ENCODE results near the gene R3HCC1L. TPM values are rescaled to one million over a fixed set of nuclear protein-coding genes. Genes with fewer than 3 reads are reported as not detected.
"Not testable (repeated sequence)": the region's sequence is repeated elsewhere in the genome, so short reads cannot be mapped to it uniquely, and the experiment has no call there.

Gene R3HCC1L
- polyA plus RNA-seq, 6 donors from 2014 or later = 7.5 to 21.6 (median 14.0) TPM

GRCh38 chr10:98138031-98138430 lies 3.6 kb downstream of the R3HCC1L start:
- Mint-ChIP-seq H3K4me3 (peak overlapping the region in 1 of 8 donors; percentile 67), H3K4me1 (peaks cover 42 to 75% (median 60%) of the 10 kb centered on the region in 3 donors), H3K27ac (no peak overlapping the region), H3K9me3 (peaks cover 0 to 7% (median 1%) of the 10 kb centered on the region in 7 donors), H3K27me3 (no peaks in the 10 kb centered on the region), H3K36me3 (no peaks in the 10 kb centered on the region)
- DNase-seq (no peak), ATAC-seq (ENCODE audit: low read depth in 2 of 2) (no peak)

- Mint-ChIP-seq H3K27me3 (no peaks in the 10 kb centered on the region), H3K4me3 (no peak overlapping the region), H3K27ac (peak overlapping the region in 1 of 6 donors; percentile 18), H3K9me3 (peaks cover 0 to under 1% (median 0%) of the 10 kb centered on the region in 7 donors), H3K4me1 (peaks cover 29 to 66% (median 52%) of the 10 kb centered on the region in 3 donors), H3K36me3 (no peaks in the 10 kb centered on the region)
- ATAC-seq (ENCODE audit: low read depth in 2 of 2) (no peak), DNase-seq (no peak)
Observed at GRCh38 chr10:98139431-98139830, 5.0 kb downstream of the R3HCC1L start.

- Mint-ChIP-seq H3K4me1 (peaks cover 29 to 56% (median 46%) of the 10 kb centered on the region in 3 donors), H3K9me3 (peaks cover 0 to 6% (median 4%) of the 10 kb centered on the region in 7 donors), H3K36me3 (peaks cover 1 to 4% of the 10 kb centered on the region in 2 donors), H3K27me3 (no peaks in the 10 kb centered on the region), H3K4me3 (no peak overlapping the region), H3K27ac (peak overlapping the region in 3 of 6 donors; percentile 20 to 80 (median 28))
- ATAC-seq (ENCODE audit: low read depth in 2 of 2) (no peak), DNase-seq (no peak)
Observed at GRCh38 chr10:98141484-98142073, 7.1 kb downstream of the R3HCC1L start.

- peaks cover 31 to 53% (median 53%) of the 10 kb centered on the region in 3 donors for H3K4me1 Mint-ChIP-seq
- DNase-seq (no peak), ATAC-seq (ENCODE audit: low read depth in 2 of 2) (no peak)
- no peaks in the 10 kb centered on the region for H3K27me3 Mint-ChIP-seq
- no peak overlapping the region for H3K4me3 Mint-ChIP-seq
- peaks cover 16 to 39% (median 29%) of the 10 kb centered on the region in 7 donors for H3K9me3 Mint-ChIP-seq
- H3K36me3 Mint-ChIP-seq = peaks cover 30 to 36% of the 10 kb centered on the region in 2 donors
- peak overlapping the region in 1 of 6 donors; percentile 1 for H3K27ac Mint-ChIP-seq
Observed at GRCh38 chr10:98144985-98145384, 10.5 kb downstream of the R3HCC1L start.

GRCh38 chr10:98149858-98150257 lies 15.4 kb downstream of the R3HCC1L start:
- Mint-ChIP-seq H3K36me3 (peaks cover 49 to 63% of the 10 kb centered on the region in 2 donors), H3K27ac (peak overlapping the region in 1 of 6 donors; percentile 33), H3K9me3 (peaks cover 23 to 56% (median 40%) of the 10 kb centered on the region in 7 donors), H3K27me3 (no peaks in the 10 kb centered on the region), H3K4me3 (no peak overlapping the region), H3K4me1 (peaks cover 33 to 38% (median 34%) of the 10 kb centered on the region in 3 donors)
- DNase-seq (no peak), ATAC-seq (ENCODE audit: low read depth in 2 of 2) (no peak)

GRCh38 chr10:98150544-98150943 lies 16.1 kb downstream of the R3HCC1L start:
- Mint-ChIP-seq H3K36me3 (peaks cover 49 to 63% of the 10 kb centered on the region in 2 donors), H3K27ac (peak overlapping the region in 1 of 6 donors; percentile 65), H3K27me3 (no peaks in the 10 kb centered on the region), H3K9me3 (peaks cover 23 to 56% (median 37%) of the 10 kb centered on the region in 7 donors), H3K4me1 (peaks cover 30 to 38% (median 31%) of the 10 kb centered on the region in 3 donors), H3K4me3 (peak overlapping the region in 1 of 8 donors; percentile 2)
- ATAC-seq (ENCODE audit: low read depth in 2 of 2) (no peak), DNase-seq (no peak)

GRCh38 chr10:98152778-98153177 lies 18.3 kb downstream of the R3HCC1L start:
- H3K4me1 Mint-ChIP-seq = peaks cover 24 to 35% (median 27%) of the 10 kb centered on the region in 3 donors
- not testable (repeated sequence) for DNase-seq; ATAC-seq (ENCODE audit: low read depth in 2 of 2); H3K27ac Mint-ChIP-seq; H3K27me3 Mint-ChIP-seq; H3K4me3 Mint-ChIP-seq
- peaks cover 54 to 63% of the 10 kb centered on the region in 2 donors for H3K36me3 Mint-ChIP-seq
- peaks cover 18 to 39% (median 25%) of the 10 kb centered on the region in 7 donors for H3K9me3 Mint-ChIP-seq

GRCh38 chr10:98153213-98153958 lies 18.9 kb downstream of the R3HCC1L start:
- not testable (repeated sequence) for H3K4me3 Mint-ChIP-seq; H3K27ac Mint-ChIP-seq; H3K27me3 Mint-ChIP-seq; ATAC-seq (ENCODE audit: low read depth in 2 of 2); DNase-seq
- Mint-ChIP-seq H3K4me1 (peaks cover 24 to 35% (median 27%) of the 10 kb centered on the region in 3 donors), H3K36me3 (peaks cover 51 to 57% of the 10 kb centered on the region in 2 donors), H3K9me3 (peaks cover 18 to 33% (median 25%) of the 10 kb centered on the region in 7 donors)

- DNase-seq (no peak), ATAC-seq (ENCODE audit: low read depth in 2 of 2) (no peak)
- no peak overlapping the region for H3K4me3 Mint-ChIP-seq
- peaks cover 14 to 27% (median 20%) of the 10 kb centered on the region in 7 donors for H3K9me3 Mint-ChIP-seq
- no peak overlapping the region for H3K27ac Mint-ChIP-seq
- H3K4me1 Mint-ChIP-seq = peaks cover 24 to 29% (median 26%) of the 10 kb centered on the region in 3 donors
- H3K27me3 Mint-ChIP-seq = no peaks in the 10 kb centered on the region
- peaks cover 44 to 51% of the 10 kb centered on the region in 2 donors for H3K36me3 Mint-ChIP-seq
Observed at GRCh38 chr10:98154076-98154475, 19.6 kb downstream of the R3HCC1L start.

GRCh38 chr10:98158576-98158975 lies 24.1 kb downstream of the R3HCC1L start:
- peaks cover 17 to 33% of the 10 kb centered on the region in 2 donors for H3K36me3 Mint-ChIP-seq
- peaks cover 10 to 28% (median 14%) of the 10 kb centered on the region in 3 donors for H3K4me1 Mint-ChIP-seq
- H3K4me3 Mint-ChIP-seq = no peak overlapping the region
- no peak for DNase-seq
- ATAC-seq (ENCODE audit: low read depth in 2 of 2) = no peak
- H3K27ac Mint-ChIP-seq = peak overlapping the region in 1 of 6 donors; percentile 15
- no peaks in the 10 kb centered on the region for H3K9me3 Mint-ChIP-seq
- no peaks in the 10 kb centered on the region for H3K27me3 Mint-ChIP-seq

- Mint-ChIP-seq H3K27me3 (no peaks in the 10 kb centered on the region), H3K4me1 (peaks cover 27 to 34% (median 28%) of the 10 kb centered on the region in 3 donors), H3K9me3 (no peaks in the 10 kb centered on the region), H3K27ac (no peak overlapping the region), H3K36me3 (peaks cover 28 to 33% of the 10 kb centered on the region in 2 donors), H3K4me3 (no peak overlapping the region)
- DNase-seq (no peak), ATAC-seq (ENCODE audit: low read depth in 2 of 2) (no peak)
Observed at GRCh38 chr10:98163941-98164340, 29.5 kb downstream of the R3HCC1L start.

GRCh38 chr10:98167191-98167590 lies 32.7 kb downstream of the R3HCC1L start:
- H3K27ac Mint-ChIP-seq = no peak overlapping the region
- peak overlapping the region in 1 of 8 donors; percentile 64 for H3K4me3 Mint-ChIP-seq
- H3K36me3 Mint-ChIP-seq = peaks cover 32 to 33% of the 10 kb centered on the region in 2 donors
- DNase-seq (no peak), ATAC-seq (ENCODE audit: low read depth in 2 of 2) (no peak)
- H3K9me3 Mint-ChIP-seq = no peaks in the 10 kb centered on the region
- H3K4me1 Mint-ChIP-seq = peaks cover 33 to 41% (median 36%) of the 10 kb centered on the region in 3 donors
- H3K27me3 Mint-ChIP-seq = no peaks in the 10 kb centered on the region

- Mint-ChIP-seq H3K27me3 (no peaks in the 10 kb centered on the region), H3K4me1 (peaks cover 33 to 41% (median 36%) of the 10 kb centered on the region in 3 donors), H3K4me3 (peak overlapping the region in 7 of 8 donors; percentile 7 to 65 (median 58)), H3K36me3 (peaks cover 32 to 33% of the 10 kb centered on the region in 2 donors), H3K9me3 (no peaks in the 10 kb centered on the region), H3K27ac (peak overlapping the region in 5 of 6 donors; percentile 7 to 90 (median 58))
- ATAC-seq (ENCODE audit: low read depth in 2 of 2) (peak; percentile 82 to 85), DNase-seq (no peak)
Observed at GRCh38 chr10:98168147-98168546, 33.7 kb downstream of the R3HCC1L start.
